Measurements from ENCODE around the gene ALKBH7. TPM values are rescaled to one million over a fixed set of nuclear protein-coding genes. Genes with fewer than 3 reads are reported as not detected.
"Not testable (repeated sequence)": the region's sequence is repeated elsewhere in the genome, so short reads cannot be mapped to it uniquely, and the experiment has no call there.

ALKBH7 gene
- polyA plus RNA-seq, 1 donor from 2014 or later, result 154 TPM

- not testable (repeated sequence) for H3K27me3 ChIP-seq (ENCODE audit: insufficient read depth, low read depth, low read length); H3K9ac ChIP-seq (ENCODE audit: low read length); H3K27ac ChIP-seq (ENCODE audit: low read length); H3K36me3 ChIP-seq (ENCODE audit: insufficient read depth, low read length); H3K79me2 ChIP-seq (replicated peaks; ENCODE audit: insufficient read depth, low read length); H3K9me2 ChIP-seq (ENCODE audit: insufficient read depth, low read length); H3K9me3 ChIP-seq (ENCODE audit: low read length); H3K4me2 ChIP-seq (ENCODE audit: low read length); H2AFZ ChIP-seq (ENCODE audit: low read depth, low read length); H3F3A ChIP-seq (ENCODE audit: insufficient read depth, low read length, poor library complexity, severe bottlenecking); H3K4me3 ChIP-seq (ENCODE audit: low read length); H4K20me1 ChIP-seq (ENCODE audit: insufficient read depth)
These were observed 27.7 kb downstream of the ALKBH7 start for GRCh38 chr19:6400062-6400944.

- Histone ChIP-seq H3K36me3 (ENCODE audit: insufficient read depth, low read length) (no peaks in the 10 kb centered on the region), H3K27ac (ENCODE audit: low read length) (no peak overlapping the region), H3K27me3 (ENCODE audit: insufficient read depth, low read depth, low read length) (no peaks in the 10 kb centered on the region), H3F3A (ENCODE audit: insufficient read depth, low read length, poor library complexity, severe bottlenecking) (no peaks in the 10 kb centered on the region), H3K4me2 (ENCODE audit: low read length) (no peak overlapping the region), H3K9me3 (ENCODE audit: low read length) (no peaks in the 10 kb centered on the region), H3K9me2 (ENCODE audit: insufficient read depth, low read length) (no peaks in the 10 kb centered on the region), H3K4me3 (ENCODE audit: low read length) (no peak overlapping the region), H3K9ac (ENCODE audit: low read length) (no peak overlapping the region), H4K20me1 (ENCODE audit: insufficient read depth) (no peaks in the 10 kb centered on the region), H2AFZ (ENCODE audit: low read depth, low read length) (no peak overlapping the region), H3K79me2 (replicated peaks; ENCODE audit: insufficient read depth, low read length) (no peaks in the 10 kb centered on the region)
- no peak for TF ChIP-seq SMC3 (conservative IDR thresholded peaks at IDR 0.05; ENCODE audit: poor library complexity)
These were observed 29.5 kb downstream of the ALKBH7 start for GRCh38 chr19:6402058-6402457.

GRCh38 chr19:6402837-6403608 lies 30.4 kb downstream of the ALKBH7 start:
- no peaks in the 10 kb centered on the region for H4K20me1 ChIP-seq (ENCODE audit: insufficient read depth)
- no peaks in the 10 kb centered on the region for H3K36me3 ChIP-seq (ENCODE audit: insufficient read depth, low read length)
- peak overlapping the region; percentile 68 for H2AFZ ChIP-seq (ENCODE audit: low read depth, low read length)
- peak overlapping the region; percentile 25 for H3K4me2 ChIP-seq (ENCODE audit: low read length)
- H3K4me3 ChIP-seq (ENCODE audit: low read length), result peak overlapping the region; percentile 30
- peak overlapping the region; percentile 76 for H3K27ac ChIP-seq (ENCODE audit: low read length)
- H3K79me2 ChIP-seq (replicated peaks; ENCODE audit: insufficient read depth, low read length), result no peaks in the 10 kb centered on the region
- H3F3A ChIP-seq (ENCODE audit: insufficient read depth, low read length, poor library complexity, severe bottlenecking), result no peaks in the 10 kb centered on the region
- no peaks in the 10 kb centered on the region for H3K9me3 ChIP-seq (ENCODE audit: low read length)
- TF ChIP-seq SMC3 (conservative IDR thresholded peaks at IDR 0.05; ENCODE audit: poor library complexity) (peak; percentile 28), MXI1 (conservative IDR thresholded peaks at IDR 0.05; ENCODE audit: poor library complexity, severe bottlenecking) (peak; percentile 29), EZH2 (IDR thresholded peaks at IDR 0.05; ENCODE audit: borderline replicate concordance, insufficient read depth, low read length, poor library complexity, severe bottlenecking) (no peak), EP300 (conservative IDR thresholded peaks at IDR 0.05; ENCODE audit: poor library complexity, severe bottlenecking) (peak; percentile 36), TAF1 (IDR thresholded peaks at IDR 0.05; ENCODE audit: low read depth) (peak; percentile 41), POLR2AphosphoS5 (IDR thresholded peaks at IDR 0.05) (peak; percentile 55), CTCF (IDR thresholded peaks at IDR 0.05; ENCODE audit: poor library complexity, severe bottlenecking) (no peak), RAD21 (conservative IDR thresholded peaks at IDR 0.05) (peak; percentile 15), REST (IDR thresholded peaks at IDR 0.05; ENCODE audit: borderline replicate concordance) (no peak)
- no peaks in the 10 kb centered on the region for H3K9me2 ChIP-seq (ENCODE audit: insufficient read depth, low read length)
- no peaks in the 10 kb centered on the region for H3K27me3 ChIP-seq (ENCODE audit: insufficient read depth, low read depth, low read length)
- H3K9ac ChIP-seq (ENCODE audit: low read length), result peak overlapping the region; percentile 46
